Putamen (tissue), 1 donor: Measurements from ENCODE around the gene FLCN.

Experiments
- DNase-seq: peaks from one replicate; pipeline ENCODE4 v3.0.0-alpha.2; 2016; ENCODE audit warnings: low spot score

Gene FLCN

GRCh38 chr17:17236295-17237025 lies 508 bp downstream of the FLCN start:
- no peak for DNase-seq

- no peak for DNase-seq
Observed at GRCh38 chr17:17235212-17236174, 1.5 kb downstream of the FLCN start.

- DNase-seq, result no peak
Observed at GRCh38 chr17:17232303-17232621, 4.7 kb downstream of the FLCN start.

- DNase-seq, result no peak
Observed at GRCh38 chr17:17231621-17232302, 5.2 kb downstream of the FLCN start.

GRCh38 chr17:17229416-17230384 lies 7.3 kb downstream of the FLCN start:
- DNase-seq, result no peak

- DNase-seq, result no peak
Observed at GRCh38 chr17:17228521-17229279, 8.3 kb downstream of the FLCN start.

- DNase-seq, result no peak
Observed at GRCh38 chr17:17227608-17228520, 9.1 kb downstream of the FLCN start.

GRCh38 chr17:17226451-17227265 lies 10.3 kb downstream of the FLCN start:
- no peak for DNase-seq

- no peak for DNase-seq
Observed at GRCh38 chr17:17225901-17226300, 11.1 kb downstream of the FLCN start.

GRCh38 chr17:17224137-17224536 lies 12.8 kb downstream of the FLCN start:
- no peak for DNase-seq

GRCh38 chr17:17223736-17224135 lies 13.2 kb downstream of the FLCN start:
- no peak for DNase-seq

- no peak for DNase-seq
Observed at GRCh38 chr17:17221329-17221728, 15.6 kb downstream of the FLCN start.

GRCh38 chr17:17220529-17220928 lies 16.4 kb downstream of the FLCN start:
- DNase-seq, result no peak

GRCh38 chr17:17217995-17218394 lies 19.0 kb downstream of the FLCN start:
- DNase-seq, result no peak

GRCh38 chr17:17216776-17217175 lies 20.2 kb downstream of the FLCN start:
- DNase-seq, result no peak

GRCh38 chr17:17216236-17216635 lies 20.7 kb downstream of the FLCN start:
- no peak for DNase-seq

GRCh38 chr17:17215575-17215974 lies 21.4 kb downstream of the FLCN start:
- no peak for DNase-seq

- no peak for DNase-seq
Observed at GRCh38 chr17:17214646-17215436, 22.1 kb downstream of the FLCN start.
